AML-193 (cell line): ENCODE data around the gene CCND2.

Experiments
- DNase-seq, 2 experiments: peaks; one replicate each; lab custom pipeline; 2025; lab: John Stamatoyannopoulos, UW

CCND2 gene

GRCh38 chr12:4276524-4277204, 3.1 kb downstream of the CCND2 start:
- peak; percentile 65 to 67 for DNase-seq

GRCh38 chr12:4277205-4277543, 3.6 kb downstream of the CCND2 start:
- no peak for DNase-seq

GRCh38 chr12:4277857-4278256, 4.3 kb downstream of the CCND2 start:
- DNase-seq = no peak

GRCh38 chr12:4278329-4279197, 5.0 kb downstream of the CCND2 start:
- peak; percentile 55 for DNase-seq

GRCh38 chr12:4279198-4279690, 5.7 kb downstream of the CCND2 start:
- no peak for DNase-seq

GRCh38 chr12:4280351-4281163, 7.0 kb downstream of the CCND2 start:
- DNase-seq = no peak

- no peak for DNase-seq
Observed at GRCh38 chr12:4281173-4281654, 7.7 kb downstream of the CCND2 start.

- DNase-seq = no peak
Observed at GRCh38 chr12:4282103-4282891, 8.7 kb downstream of the CCND2 start.

- no peak for DNase-seq
Observed at GRCh38 chr12:4282892-4283511, 9.4 kb downstream of the CCND2 start.

GRCh38 chr12:4283512-4284255, 10.1 kb downstream of the CCND2 start:
- DNase-seq = no peak

- no peak for DNase-seq
Observed at GRCh38 chr12:4284306-4284705, 10.7 kb downstream of the CCND2 start.

- no peak for DNase-seq
Observed at GRCh38 chr12:4285070-4285469, 11.5 kb downstream of the CCND2 start.

GRCh38 chr12:4286228-4286627, 12.7 kb downstream of the CCND2 start:
- peak in 1 of 2 experiments; percentile 9 for DNase-seq

- DNase-seq = no peak
Observed at GRCh38 chr12:4286771-4287317, 13.3 kb downstream of the CCND2 start.

GRCh38 chr12:4287325-4288211, 14.0 kb downstream of the CCND2 start:
- no peak for DNase-seq

- DNase-seq = no peak
Observed at GRCh38 chr12:4288296-4289131, 15.0 kb downstream of the CCND2 start.

- no peak for DNase-seq
Observed at GRCh38 chr12:4289231-4289878, 15.8 kb downstream of the CCND2 start.
